MG63 (cell line): ENCODE measurements around the gene FSCN2. TPM values are rescaled to one million over a fixed set of nuclear protein-coding genes. Genes with fewer than 3 reads are reported as not detected.
A peak's percentile ranks its signal among the peaks of the same experiment; 100 is the strongest.

Experiments
- DNase-seq: peaks from one replicate; pipeline ENCODE4 v3.0.0-alpha.2; 2020
- H3K27me3 ChIP-seq: fragments of 250-450 bp; sonication (Bioruptor Pico); 2 replicates; pipeline ENCODE4 v1.5.1; 2020; ENCODE audit warnings: mild to moderate bottlenecking, moderate library complexity
- H3K36me3 ChIP-seq: fragments of 250-450 bp; sonication (Bioruptor Pico); 2 replicates; pipeline ENCODE4 v1.5.1; 2020; ENCODE audit warnings: mild to moderate bottlenecking, moderate library complexity
- H3K4me3 ChIP-seq: fragments of 250-450 bp; sonication (Bioruptor Pico); 2 replicates; pipeline ENCODE4 v1.5.1; 2020; ENCODE audit warnings: mild to moderate bottlenecking, moderate library complexity
- H3K9me3 ChIP-seq: fragments of 250-450 bp; sonication (Bioruptor Pico); 2 replicates; pipeline ENCODE4 v1.5.1; 2020; ENCODE audit warnings: mild to moderate bottlenecking, moderate library complexity
- total RNA-seq: library from RNA; depleted of rRNA; stranded (reverse); fragments of >200 nt; shearing (Covaris generic); gene quantifications from 2 replicates; pipeline ENCODE4 v1.2.3, GENCODE V29; 2014; ENCODE audit warnings: low replicate concordance

FSCN2 gene
- total RNA-seq, 1 experiment from 2014 or later, result not detected

DNA sequence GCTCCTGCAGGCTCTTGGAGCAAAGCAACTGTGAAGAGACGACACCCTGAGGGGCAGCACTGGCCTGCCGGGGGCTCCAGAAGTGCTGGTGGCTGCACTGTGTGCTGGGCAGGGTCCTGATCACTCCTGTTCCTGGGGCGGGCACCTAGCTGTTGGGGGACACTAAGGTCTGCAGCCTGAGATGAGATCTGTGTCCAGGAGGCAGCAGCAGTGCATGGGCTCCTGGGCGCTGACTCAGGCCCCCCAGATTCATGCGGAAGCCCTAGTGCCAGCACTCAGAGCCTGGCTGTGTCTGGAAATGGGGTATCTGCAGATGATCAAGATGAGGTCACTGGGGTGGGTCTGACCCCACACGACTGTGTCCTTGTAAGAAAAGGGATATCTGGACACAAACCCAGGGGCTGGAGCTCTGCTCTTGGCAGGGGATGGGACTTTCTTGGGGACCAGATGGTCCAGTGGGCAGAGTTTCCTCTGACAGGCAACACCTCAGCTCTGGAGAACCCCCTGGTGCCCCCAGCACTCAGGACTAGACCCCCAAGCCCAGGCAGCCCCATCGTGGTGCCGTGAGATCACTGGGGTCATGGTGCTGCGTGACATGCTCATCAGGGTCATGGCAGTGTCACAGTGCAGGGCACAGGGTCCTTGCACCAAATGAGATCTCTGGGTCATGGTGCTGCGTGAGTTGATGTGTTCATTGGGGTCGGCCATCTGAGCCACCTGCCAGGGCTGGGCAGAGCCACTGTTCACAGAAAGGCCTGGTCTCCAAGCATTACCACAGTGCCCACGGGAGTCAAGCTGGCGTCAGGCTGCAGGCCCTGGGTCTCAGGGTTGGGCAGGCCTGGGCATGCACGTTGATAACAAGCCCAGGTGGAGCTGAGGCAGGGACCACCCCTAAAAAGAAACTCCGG is 14.5 kb downstream of the FSCN2 start:
- no peak overlapping the region for H3K4me3 ChIP-seq
- H3K27me3 ChIP-seq, result no peaks in the 10 kb centered on the region
- no peaks in the 10 kb centered on the region for H3K9me3 ChIP-seq
- DNase-seq, result no peak
- peaks cover 75% of the 10 kb centered on the region for H3K36me3 ChIP-seq

DNA sequence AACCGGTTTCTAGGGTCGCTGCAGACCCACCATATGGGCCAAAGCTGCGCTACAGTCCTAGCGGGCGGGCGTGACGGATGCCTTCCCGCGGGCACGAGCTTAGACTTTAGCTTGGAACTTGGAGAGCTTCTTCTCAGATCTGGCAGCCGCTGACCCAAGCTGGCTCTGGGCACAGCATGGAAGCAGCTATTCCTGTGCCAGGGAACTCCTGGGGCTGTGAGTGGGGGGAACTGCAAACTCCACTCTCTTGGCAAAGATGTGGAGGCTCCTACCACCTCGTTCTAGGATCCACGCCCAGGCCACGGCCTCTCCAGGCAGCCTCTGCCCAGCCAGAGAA is 15.1 kb downstream of the FSCN2 start:
- H3K4me3 ChIP-seq, result no peak overlapping the region
- H3K9me3 ChIP-seq, result no peaks in the 10 kb centered on the region
- DNase-seq, result peak; percentile 49
- H3K27me3 ChIP-seq, result no peaks in the 10 kb centered on the region
- H3K36me3 ChIP-seq, result peaks cover 80% of the 10 kb centered on the region

GRCh38 chr17:81543756-81544155 is 15.6 kb downstream of the FSCN2 start:
- H3K4me3 ChIP-seq, result no peak overlapping the region
- H3K36me3 ChIP-seq, result peaks cover 84% of the 10 kb centered on the region
- no peaks in the 10 kb centered on the region for H3K27me3 ChIP-seq
- no peak for DNase-seq
- H3K9me3 ChIP-seq, result no peaks in the 10 kb centered on the region

DNA sequence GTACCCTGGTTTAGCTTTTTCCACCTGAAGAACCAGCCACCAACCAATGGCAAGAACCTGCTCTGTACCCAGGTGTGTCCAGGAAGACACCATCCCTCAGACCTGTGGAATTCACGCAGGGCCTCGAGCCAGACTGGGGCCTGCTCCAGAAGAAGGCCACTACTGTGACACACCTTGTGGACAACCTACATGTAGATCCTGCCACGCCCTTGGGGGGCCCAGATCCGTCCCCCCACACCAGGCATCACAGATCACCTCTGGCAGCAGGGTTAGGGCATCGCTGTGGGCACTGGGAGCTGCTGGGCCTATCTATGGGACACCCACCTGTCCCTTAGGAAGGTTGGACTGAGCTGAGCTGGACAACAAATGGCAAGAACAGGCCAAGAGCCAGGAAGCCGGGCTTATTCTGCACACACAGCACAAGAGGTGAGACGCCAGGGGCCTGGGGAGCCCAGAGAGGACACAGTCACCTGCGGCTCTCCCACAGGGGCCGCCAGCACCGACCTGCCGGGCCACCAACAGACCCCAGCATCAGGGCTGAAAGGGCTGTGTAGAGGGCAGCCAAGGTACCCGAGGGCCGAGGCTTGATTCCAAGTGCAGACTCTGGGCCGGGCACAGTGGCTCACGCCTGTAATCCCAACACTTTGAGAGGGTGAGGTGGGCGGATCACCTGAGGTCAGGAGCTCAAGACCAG is 16.3 kb downstream of the FSCN2 start:
- no peak overlapping the region for H3K4me3 ChIP-seq
- no peaks in the 10 kb centered on the region for H3K9me3 ChIP-seq
- H3K27me3 ChIP-seq, result no peaks in the 10 kb centered on the region
- no peak for DNase-seq
- peaks cover 87% of the 10 kb centered on the region for H3K36me3 ChIP-seq

DNA sequence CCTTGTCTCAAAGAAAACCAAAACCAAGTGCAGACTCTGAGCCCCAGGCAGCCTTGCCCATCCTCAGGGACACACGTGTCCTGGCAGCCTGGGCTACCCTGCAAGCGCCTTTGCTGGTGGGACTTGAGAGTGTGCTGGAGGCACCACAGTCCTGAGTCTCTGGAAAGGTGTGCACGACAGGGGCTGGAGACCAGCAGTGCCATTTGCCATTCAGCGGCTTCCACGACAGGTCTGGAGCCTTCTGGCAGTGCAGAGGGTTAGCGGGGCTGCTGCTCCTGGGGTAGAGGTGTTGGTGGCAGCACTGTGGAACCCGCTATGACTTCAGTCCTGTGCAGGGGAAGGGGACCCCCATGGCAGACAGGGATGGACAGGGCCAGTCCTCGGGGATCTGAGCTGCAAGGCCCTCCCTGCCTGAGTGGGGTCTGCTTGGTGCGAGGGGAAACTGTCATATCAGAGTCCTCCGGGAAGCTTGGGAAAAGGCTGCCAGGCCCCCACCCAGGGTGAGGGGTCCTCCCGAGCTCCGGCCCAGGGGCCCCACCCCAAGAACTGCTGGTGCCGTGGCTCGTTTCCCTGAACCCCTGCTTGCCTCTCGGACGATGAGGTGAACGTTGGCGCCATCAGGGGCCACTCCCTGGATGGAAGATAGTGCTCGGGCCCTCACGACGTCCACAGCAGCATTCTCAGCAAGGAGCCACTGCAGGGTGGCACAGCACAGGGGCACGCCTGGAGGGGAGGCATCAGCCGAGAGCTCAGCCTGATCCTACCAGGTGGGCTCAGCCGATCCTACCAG is 17.2 kb downstream of the FSCN2 start:
- Histone ChIP-seq H3K9me3 (no peaks in the 10 kb centered on the region), H3K36me3 (peaks cover 89% of the 10 kb centered on the region), H3K4me3 (no peak overlapping the region), H3K27me3 (no peaks in the 10 kb centered on the region)
- no peak for DNase-seq

GRCh38 chr17:81546906-81547613 is 18.9 kb downstream of the FSCN2 start:
- no peak for DNase-seq
- Histone ChIP-seq H3K27me3 (no peaks in the 10 kb centered on the region), H3K36me3 (peaks cover 89% of the 10 kb centered on the region), H3K9me3 (no peaks in the 10 kb centered on the region), H3K4me3 (no peak overlapping the region)

- peaks cover 88% of the 10 kb centered on the region for H3K36me3 ChIP-seq
- no peaks in the 10 kb centered on the region for H3K9me3 ChIP-seq
- H3K27me3 ChIP-seq, result no peaks in the 10 kb centered on the region
- no peak overlapping the region for H3K4me3 ChIP-seq
- no peak for DNase-seq
These were observed 19.4 kb downstream of the FSCN2 start for GRCh38 chr17:81547614-81547982.

GRCh38 chr17:81549031-81549557 is 20.9 kb downstream of the FSCN2 start:
- DNase-seq, result no peak
- peaks cover 73% of the 10 kb centered on the region for H3K36me3 ChIP-seq
- H3K9me3 ChIP-seq, result no peaks in the 10 kb centered on the region
- no peak overlapping the region for H3K4me3 ChIP-seq
- no peaks in the 10 kb centered on the region for H3K27me3 ChIP-seq

DNA sequence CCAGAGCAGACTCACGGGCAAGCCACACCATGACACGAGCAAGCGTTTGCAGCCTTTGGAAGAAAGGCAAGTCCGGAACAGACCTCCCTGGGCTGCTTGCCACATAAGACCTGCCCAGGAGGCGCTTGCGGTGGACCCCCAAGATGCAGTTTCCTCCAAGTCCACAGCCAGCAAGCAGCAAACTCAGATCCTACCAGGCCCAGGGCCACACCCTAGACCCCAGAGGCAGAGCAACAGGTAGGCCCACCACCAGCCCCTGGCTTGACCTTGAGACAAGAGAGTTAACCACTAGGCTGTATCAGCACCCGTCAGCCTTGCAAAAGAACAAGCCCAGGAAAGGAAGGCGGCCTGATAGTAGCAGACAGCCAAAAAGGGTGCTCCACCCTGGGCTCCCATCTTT is 21.6 kb downstream of the FSCN2 start:
- peaks cover 65% of the 10 kb centered on the region for H3K36me3 ChIP-seq
- H3K4me3 ChIP-seq, result no peak overlapping the region
- H3K9me3 ChIP-seq, result no peaks in the 10 kb centered on the region
- H3K27me3 ChIP-seq, result no peaks in the 10 kb centered on the region
- no peak for DNase-seq

GRCh38 chr17:81550285-81550684 is 22.1 kb downstream of the FSCN2 start:
- Histone ChIP-seq H3K9me3 (no peaks in the 10 kb centered on the region), H3K4me3 (no peak overlapping the region), H3K27me3 (no peaks in the 10 kb centered on the region), H3K36me3 (peaks cover 63% of the 10 kb centered on the region)
- DNase-seq, result no peak

GRCh38 chr17:81550830-81551457 is 22.8 kb downstream of the FSCN2 start:
- no peak for DNase-seq
- Histone ChIP-seq H3K36me3 (peaks cover 63% of the 10 kb centered on the region), H3K9me3 (no peaks in the 10 kb centered on the region)

GRCh38 chr17:81551458-81552243 is 23.5 kb downstream of the FSCN2 start:
- Histone ChIP-seq H3K4me3 (peak overlapping the region; percentile 96), H3K27me3 (no peaks in the 10 kb centered on the region), H3K36me3 (peaks cover 62% of the 10 kb centered on the region), H3K9me3 (no peaks in the 10 kb centered on the region)
- peak; percentile 45 for DNase-seq

More at GRCh38 chr17:81550830-81551457, 22.8 kb downstream of the FSCN2 start:
- Histone ChIP-seq H3K4me3 (peak overlapping the region; percentile 96), H3K27me3 (no peaks in the 10 kb centered on the region)

GRCh38 chr17:81552244-81553017 is 24.3 kb downstream of the FSCN2 start, which contains the start of gene FAAP100:
FAAP100 (minus strand) TSS chr17:81552353; CDS start chr17:81552330, 23 bp downstream.
- Histone ChIP-seq H3K9me3 (no peaks in the 10 kb centered on the region), H3K36me3 (peaks cover 62% of the 10 kb centered on the region), H3K27me3 (no peaks in the 10 kb centered on the region), H3K4me3 (peak within 1 kb of the TSS; percentile 96)
- DNase-seq, result peak; percentile 84

- Histone ChIP-seq H3K4me3 (peak overlapping the region; percentile 96), H3K36me3 (peaks cover 63% of the 10 kb centered on the region), H3K9me3 (no peaks in the 10 kb centered on the region), H3K27me3 (no peaks in the 10 kb centered on the region)
- DNase-seq, result peak; percentile 80
These were observed 24.9 kb downstream of the FSCN2 start for GRCh38 chr17:81553018-81553615.
